ENCODE data around the gene MAP3K14. TPM values are rescaled to one million over a fixed set of nuclear protein-coding genes. Genes with fewer than 3 reads are reported as not detected.
A peak's percentile ranks its signal among the peaks of the same experiment; 100 is the strongest.

The MAP3K14 gene
- total RNA-seq, 4 donors from 2014 or later: 4.1 to 21.7 (median 6.2) TPM

DNA sequence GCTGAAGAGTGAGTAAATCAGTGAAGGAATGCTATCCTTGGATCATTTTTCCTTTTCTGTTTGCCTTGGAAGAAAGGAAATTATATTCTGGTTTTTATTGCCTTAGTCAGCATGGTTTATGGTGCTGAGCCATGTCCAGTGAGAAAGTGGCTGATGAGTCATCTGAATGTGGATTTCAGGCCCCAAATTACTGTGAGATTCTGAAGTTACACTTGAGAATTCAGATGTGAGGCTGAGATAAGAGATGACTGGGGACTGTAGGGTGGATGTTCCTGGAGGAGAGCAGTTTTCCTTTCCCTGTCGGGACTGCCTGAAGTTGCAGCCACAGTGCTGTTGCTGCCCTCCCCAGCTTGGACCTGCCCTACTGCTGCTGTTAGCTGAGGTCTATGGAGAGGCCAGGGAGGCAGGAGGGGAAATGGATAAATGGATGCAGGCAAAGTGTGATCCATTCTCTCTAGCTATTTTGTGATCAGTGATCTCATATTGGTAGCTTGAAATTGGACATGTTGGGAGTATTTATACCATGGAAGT lies 4.2 kb upstream of the MAP3K14 start:
- 20 to 50% methylated on average over 1 of the region's 1 CpG for WGBS, 2 donors
- no peaks in the 10 kb centered on the region for H3K36me3 ChIP-seq
- no peaks in the 10 kb centered on the region for H3K9me3 ChIP-seq
- H3K27ac ChIP-seq: peak overlapping the region in 1 of 3 donors; percentile 27
- no peaks in the 10 kb centered on the region for H3K27me3 ChIP-seq
- no peak for DNase-seq
- TF ChIP-seq, protein P1, sequence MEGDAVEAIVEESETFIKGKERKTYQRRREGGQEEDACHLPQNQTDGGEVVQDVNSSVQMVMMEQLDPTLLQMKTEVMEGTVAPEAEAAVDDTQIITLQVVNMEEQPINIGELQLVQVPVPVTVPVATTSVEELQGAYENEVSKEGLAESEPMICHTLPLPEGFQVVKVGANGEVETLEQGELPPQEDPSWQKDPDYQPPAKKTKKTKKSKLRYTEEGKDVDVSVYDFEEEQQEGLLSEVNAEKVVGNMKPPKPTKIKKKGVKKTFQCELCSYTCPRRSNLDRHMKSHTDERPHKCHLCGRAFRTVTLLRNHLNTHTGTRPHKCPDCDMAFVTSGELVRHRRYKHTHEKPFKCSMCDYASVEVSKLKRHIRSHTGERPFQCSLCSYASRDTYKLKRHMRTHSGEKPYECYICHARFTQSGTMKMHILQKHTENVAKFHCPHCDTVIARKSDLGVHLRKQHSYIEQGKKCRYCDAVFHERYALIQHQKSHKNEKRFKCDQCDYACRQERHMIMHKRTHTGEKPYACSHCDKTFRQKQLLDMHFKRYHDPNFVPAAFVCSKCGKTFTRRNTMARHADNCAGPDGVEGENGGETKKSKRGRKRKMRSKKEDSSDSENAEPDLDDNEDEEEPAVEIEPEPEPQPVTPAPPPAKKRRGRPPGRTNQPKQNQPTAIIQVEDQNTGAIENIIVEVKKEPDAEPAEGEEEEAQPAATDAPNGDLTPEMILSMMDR (IDR thresholded peaks at IDR 0.05): no peak
- no peak for TF ChIP-seq POLR2A (IDR thresholded peaks at IDR 0.05)
- intact Hi-C loops (cut with DNase I): no loop called here
- H3K4me1 ChIP-seq: peaks cover 3 to 19% of the 10 kb centered on the region in 2 donors
- H3K4me3 ChIP-seq (replicated peaks in 1 of 3): no peak overlapping the region

- DNase-seq: no peak
- peak overlapping the region in 1 of 3 donors; percentile 27 for H3K27ac ChIP-seq
- no peaks in the 10 kb centered on the region for H3K36me3 ChIP-seq
- peaks cover 7 to 24% of the 10 kb centered on the region in 2 donors for H3K4me1 ChIP-seq
- no peaks in the 10 kb centered on the region for H3K27me3 ChIP-seq
- no peak for TF ChIP-seq POLR2A (IDR thresholded peaks at IDR 0.05)
- TF ChIP-seq, protein P1 (IDR thresholded peaks at IDR 0.05): no peak
- H3K4me3 ChIP-seq (replicated peaks in 1 of 3): no peak overlapping the region
- intact Hi-C loops (cut with DNase I): no loop called here
- WGBS, 2 donors: 82 to 87% methylated on average over 5 of the region's 5 CpGs
- H3K9me3 ChIP-seq: no peaks in the 10 kb centered on the region
Observed at GRCh38 chr17:45320349-45320930, 3.6 kb upstream of the MAP3K14 start.

GRCh38 chr17:45319239-45319703 lies 2.5 kb upstream of the MAP3K14 start:
- no peaks in the 10 kb centered on the region for H3K9me3 ChIP-seq
- no peak overlapping the region for H3K4me3 ChIP-seq (replicated peaks in 1 of 3)
- no peak for TF ChIP-seq POLR2A (IDR thresholded peaks at IDR 0.05)
- TF ChIP-seq, protein P1 (IDR thresholded peaks at IDR 0.05): no peak
- no peaks in the 10 kb centered on the region for H3K36me3 ChIP-seq
- no peak overlapping the region for H3K27ac ChIP-seq
- peaks cover 19 to 36% of the 10 kb centered on the region in 2 donors for H3K4me1 ChIP-seq
- H3K27me3 ChIP-seq: no peaks in the 10 kb centered on the region
- intact Hi-C loops (cut with DNase I): loop anchor here (5.0 kb wide), 1 partner anchor 37 kb away; no protein-coding TSS in a partner anchor
- no peak for DNase-seq
- 85 to 91% methylated on average over 5 of the region's 5 CpGs for WGBS, 2 donors

DNA sequence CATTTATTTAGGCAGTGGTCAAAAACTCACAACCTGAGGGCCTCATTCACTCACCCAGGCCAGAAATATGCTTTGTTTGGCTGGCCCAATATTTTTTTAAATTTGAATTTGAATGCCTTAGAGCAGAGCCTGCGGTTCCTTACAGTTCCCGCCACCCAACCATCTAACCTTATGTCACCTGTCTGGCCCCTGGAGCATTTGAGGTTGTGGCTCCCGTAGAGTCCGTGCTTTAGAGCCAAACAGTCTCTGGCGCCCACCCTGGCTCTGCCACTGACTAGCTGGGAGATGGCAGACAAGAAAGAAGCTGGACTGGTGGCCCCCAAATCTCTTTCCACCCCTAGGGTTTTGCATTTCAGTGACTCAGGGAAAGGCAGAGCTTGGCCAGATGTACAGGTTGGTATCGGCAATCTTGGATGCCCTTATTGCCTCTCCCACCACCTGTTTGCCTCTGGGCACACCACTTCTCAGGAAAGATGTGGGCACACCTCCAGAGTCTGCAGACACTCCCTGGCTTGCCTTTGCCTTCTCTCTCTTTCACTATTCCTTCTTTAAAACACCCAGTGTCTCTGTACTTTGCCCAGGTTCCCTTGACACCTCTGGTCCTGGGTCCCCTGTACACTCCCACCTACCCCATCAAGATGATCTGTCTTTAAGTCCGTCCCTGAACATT lies 1.9 kb upstream of the MAP3K14 start:
- no peak for DNase-seq
- Histone ChIP-seq H3K27me3 (no peaks in the 10 kb centered on the region), H3K4me3 (replicated peaks in 1 of 3) (no peak overlapping the region), H3K4me1 (peaks cover 19 to 41% of the 10 kb centered on the region in 2 donors), H3K36me3 (no peaks in the 10 kb centered on the region), H3K27ac (no peak overlapping the region), H3K9me3 (no peaks in the 10 kb centered on the region)
- intact Hi-C loops (cut with DNase I): loop anchor here (5.0 kb wide), 1 partner anchor 36 kb away; no protein-coding TSS in a partner anchor
- 86 to 93% methylated on average over 7 of the region's 7 CpGs for WGBS, 2 donors
- TF ChIP-seq POLR2A (IDR thresholded peaks at IDR 0.05): no peak
- TF ChIP-seq, protein P1 (IDR thresholded peaks at IDR 0.05): no peak

Measured in thyroid gland (tissue), 4 donors.